Measurements from ENCODE around the gene RTN4IP1. TPM values are rescaled to one million over a fixed set of nuclear protein-coding genes. Genes with fewer than 3 reads are reported as not detected.

RTN4IP1 gene
- total RNA-seq, 1 experiment from 2014 or later = 12.5 TPM

- no peak overlapping the region for H3T11ph ChIP-seq (ENCODE audit: low read length)
- no peak overlapping the region for H3K56ac ChIP-seq (ENCODE audit: insufficient read length, low read depth, low read length)
- WGBS (ENCODE audit: extremely low coverage, insufficient read length, low lambda C conversion rate) = no CpG with 5 or more reads among the region's 2 CpGs
- H2BK15ac ChIP-seq (ENCODE audit: low read depth, low read length) = no peak overlapping the region
- H2BK12ac ChIP-seq (ENCODE audit: insufficient read length, low read depth, low read length) = no peak overlapping the region
- no peak overlapping the region for H3K4ac ChIP-seq (ENCODE audit: low read depth, low read length)
- no peak overlapping the region for H2BK5ac ChIP-seq (ENCODE audit: insufficient read length, low read length)
- TF ChIP-seq, protein P1, sequence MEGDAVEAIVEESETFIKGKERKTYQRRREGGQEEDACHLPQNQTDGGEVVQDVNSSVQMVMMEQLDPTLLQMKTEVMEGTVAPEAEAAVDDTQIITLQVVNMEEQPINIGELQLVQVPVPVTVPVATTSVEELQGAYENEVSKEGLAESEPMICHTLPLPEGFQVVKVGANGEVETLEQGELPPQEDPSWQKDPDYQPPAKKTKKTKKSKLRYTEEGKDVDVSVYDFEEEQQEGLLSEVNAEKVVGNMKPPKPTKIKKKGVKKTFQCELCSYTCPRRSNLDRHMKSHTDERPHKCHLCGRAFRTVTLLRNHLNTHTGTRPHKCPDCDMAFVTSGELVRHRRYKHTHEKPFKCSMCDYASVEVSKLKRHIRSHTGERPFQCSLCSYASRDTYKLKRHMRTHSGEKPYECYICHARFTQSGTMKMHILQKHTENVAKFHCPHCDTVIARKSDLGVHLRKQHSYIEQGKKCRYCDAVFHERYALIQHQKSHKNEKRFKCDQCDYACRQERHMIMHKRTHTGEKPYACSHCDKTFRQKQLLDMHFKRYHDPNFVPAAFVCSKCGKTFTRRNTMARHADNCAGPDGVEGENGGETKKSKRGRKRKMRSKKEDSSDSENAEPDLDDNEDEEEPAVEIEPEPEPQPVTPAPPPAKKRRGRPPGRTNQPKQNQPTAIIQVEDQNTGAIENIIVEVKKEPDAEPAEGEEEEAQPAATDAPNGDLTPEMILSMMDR (conservative IDR thresholded peaks at IDR 0.05) = no peak
- no peak for DNase-seq
- no peak overlapping the region for H4K8ac ChIP-seq (replicated peaks; ENCODE audit: insufficient read length, low read depth, low read length)
- H3K9me3 ChIP-seq (ENCODE audit: control insufficient read depth, low read depth, low read length) = no peaks in the 10 kb centered on the region
- no peak overlapping the region for H3K23ac ChIP-seq (ENCODE audit: insufficient read length, low read depth, low read length)
- H2AFZ ChIP-seq (ENCODE audit: low read length) = no peak overlapping the region
- no peaks in the 10 kb centered on the region for H3K79me1 ChIP-seq (ENCODE audit: insufficient read depth, low read depth, low read length, poor library complexity, severe bottlenecking)
- no peak overlapping the region for H3K18ac ChIP-seq (ENCODE audit: insufficient read length, low read depth, low read length)
- H2BK120ac ChIP-seq (ENCODE audit: low read depth, low read length, poor library complexity, severe bottlenecking) = no peak overlapping the region
- Mint-ChIP-seq H3K27ac (no peak overlapping the region), H3K36me3 (ENCODE audit: insufficient read depth in 1 of 3, low read depth in 3 of 3) (no peaks in the 10 kb centered on the region), H3K27me3 (ENCODE audit: low read depth) (no peaks in the 10 kb centered on the region), H3K4me3 (no peak overlapping the region), H3K9me3 (no peaks in the 10 kb centered on the region), H3K4me1 (peaks cover 4 to 13% of the 10 kb centered on the region in 2 experiments)
- no peak overlapping the region for H3K27ac ChIP-seq (ENCODE audit: insufficient read length, low read depth, low read length)
- H4K91ac ChIP-seq (ENCODE audit: insufficient read length, low read depth, low read length) = no peak overlapping the region
- no peak overlapping the region for H3K4me2 ChIP-seq (ENCODE audit: insufficient read depth, insufficient read length, low read length)
- H2BK20ac ChIP-seq (ENCODE audit: low read depth, low read length, poor library complexity, severe bottlenecking) = no peak overlapping the region
- no peaks in the 10 kb centered on the region for H4K20me1 ChIP-seq (ENCODE audit: control insufficient read depth, insufficient read depth, insufficient read length)
- H3K79me2 ChIP-seq (ENCODE audit: insufficient read depth, low read length) = no peaks in the 10 kb centered on the region
- H4K5ac ChIP-seq (ENCODE audit: insufficient read length, low read depth, low read length) = no peak overlapping the region
- no peak overlapping the region for H2AK5ac ChIP-seq (ENCODE audit: insufficient read length, low read length)
- no peaks in the 10 kb centered on the region for H3K27me3 ChIP-seq (ENCODE audit: insufficient read depth, low read length)
- H3K9ac ChIP-seq (ENCODE audit: extremely low read depth, insufficient read length, low read length) = no peak overlapping the region
- H3K14ac ChIP-seq (ENCODE audit: insufficient read depth, low read length) = no peak overlapping the region
- H3K23me2 ChIP-seq (ENCODE audit: insufficient read length, low read depth, low read length, poor library complexity, severe bottlenecking) = no peaks in the 10 kb centered on the region
- no peaks in the 10 kb centered on the region for H3K4me1 ChIP-seq (ENCODE audit: insufficient read depth, low read length)
These were observed 94.3 kb downstream of the RTN4IP1 start for GRCh38 chr6:106535012-106535411.

Measured in H9 (cell line).